Calu3 (cell line): ENCODE data around the gene SLC2A10. TPM values are rescaled to one million over a fixed set of nuclear protein-coding genes. Genes with fewer than 3 reads are reported as not detected.

ENCODE experiments used
- Bru-seq: library from RNA; stranded (reverse); fragments of 400-500 nt; gene quantifications from one replicate; lab custom pipeline; 2021; lab: Mats Ljungman, UMichigan
- BruChase-seq, 2 experiments: library from RNA; stranded (reverse); fragments of 400-500 nt; gene quantifications; one replicate each; lab custom pipeline; 2021; lab: Mats Ljungman, UMichigan
- BruUV-seq: library from RNA; stranded (reverse); fragments of 400-500 nt; replicated peaks from 2 replicates; lab custom pipeline; 2021; lab: Mats Ljungman, UMichigan
- CTCF ChIA-PET: fragments of 300-600 bp; sonication (Branson Sonifier 250); formaldehyde crosslinking; loops from one replicate; lab custom pipeline; 2022; ENCODE audit warnings: antibody characterized with exemption; lab: Charles Lee
- DNase-seq: peaks from one replicate; pipeline ENCODE4 v3.0.0; 2022
- H3K27ac Mint-ChIP-seq: one replicate; pipeline ENCODE4 v1.8.0; 2022; ENCODE audit warnings: mixed read lengths; ENCODE audit not compliant: unreplicated experiment
- H3K27me3 Mint-ChIP-seq: one replicate; pipeline ENCODE4 v1.8.0; 2022; ENCODE audit warnings: mixed read lengths; ENCODE audit not compliant: unreplicated experiment
- H3K36me3 Mint-ChIP-seq: one replicate; pipeline ENCODE4 v1.8.0; 2022; ENCODE audit warnings: mild to moderate bottlenecking, moderate library complexity, mixed read lengths; ENCODE audit not compliant: insufficient read depth, unreplicated experiment
- H3K4me1 Mint-ChIP-seq: one replicate; pipeline ENCODE4 v1.8.0; 2022; ENCODE audit warnings: mild to moderate bottlenecking, low read depth, mixed read lengths; ENCODE audit not compliant: unreplicated experiment
- H3K4me3 Mint-ChIP-seq: one replicate; pipeline ENCODE4 v1.8.0; 2022; ENCODE audit warnings: mild to moderate bottlenecking, low read depth, moderate library complexity, mixed read lengths; ENCODE audit not compliant: unreplicated experiment
- H3K9me3 Mint-ChIP-seq: one replicate; pipeline ENCODE4 v1.8.0; 2022; ENCODE audit warnings: low read depth, mixed read lengths; ENCODE audit not compliant: unreplicated experiment
- CTCF ChIP-seq: fragments of 200-600 bp; IDR thresholded peaks from one replicate; pipeline ENCODE4 v1.8.0; 2022; ENCODE audit warnings: antibody characterized with exemption; ENCODE audit not compliant: unreplicated experiment
- intact Hi-C: fragments of 100-400 bp; cut with micrococcal nuclease; formaldehyde crosslinking; loops from one replicate; pipeline ENCODE4 v1.10.0; 2022; ENCODE audit not compliant: unreplicated experiment
- long read RNA-seq: library from polyadenylated mRNA; stranded (forward); transcript quantifications from one replicate; pipeline ENCODE4 v2.0.0, GENCODE V29; 2022
- total RNA-seq: library from RNA; stranded (reverse); gene quantifications from 2 replicates; pipeline ENCODE4 v1.2.3, GENCODE V29; 2022

The SLC2A10 gene
- 24.0 and 24.9 TPM in 2 replicates for total RNA-seq
- percentile 66 among the genes with signal in this experiment for Bru-seq, nascent RNA
- percentile 83 among the genes with signal in this experiment for BruChase-seq, experiment 1, labeled RNA remaining after a 6-hour chase
- BruChase-seq, experiment 2, labeled RNA remaining after a 2-hour chase, result percentile 81 among the genes with signal in this experiment
- long read RNA-seq, full-length matches to known transcripts, result 22 of 36 reads
- long read RNA-seq, partial matches to known transcripts, result 8 of 36 reads
- long read RNA-seq, other reads (novel, unspliced or antisense), result 6 of 36 reads

GRCh38 chr20:46709459-46710152 lies at the start of gene SLC2A10:
SLC2A10 (plus strand) TSS chr20:46709649; CDS start chr20:46709737, 88 bp downstream.
- Mint-ChIP-seq H3K27ac (peak within 1 kb of the TSS; percentile 60), H3K27me3 (no peaks in the 10 kb centered on the region), H3K9me3 (no peaks in the 10 kb centered on the region), H3K4me3 (peak within 1 kb of the TSS; percentile 85), H3K4me1 (peaks cover 39% of the 10 kb centered on the region), H3K36me3 (peaks cover 26% of the 10 kb centered on the region)
- CTCF ChIA-PET, result no interaction called here
- intact Hi-C loops, result loop anchor here (2.0 kb wide), 1 partner anchor 29 kb away; no protein-coding TSS in a partner anchor
- no peak for TF ChIP-seq CTCF
- no TSS peak for BruUV-seq
- peak; percentile 85 for DNase-seq

- CTCF ChIA-PET, result no interaction called here
- Mint-ChIP-seq H3K4me1 (no peaks in the 10 kb centered on the region), H3K27me3 (peaks cover 29% of the 10 kb centered on the region), H3K36me3 (no peaks in the 10 kb centered on the region), H3K4me3 (no peak overlapping the region), H3K9me3 (peaks cover 8% of the 10 kb centered on the region), H3K27ac (no peak overlapping the region)
- intact Hi-C loops, result no loop called here
- no TSS peak for BruUV-seq
- DNase-seq, result no peak
- TF ChIP-seq CTCF, result no peak
Observed at GRCh38 chr20:46660487-46660886, 49.0 kb upstream of the SLC2A10 start.

- no peaks in the 10 kb centered on the region for H3K4me1 Mint-ChIP-seq
- no peaks in the 10 kb centered on the region for H3K36me3 Mint-ChIP-seq
- intact Hi-C loops, result no loop called here
- no peak overlapping the region for H3K4me3 Mint-ChIP-seq
- peaks cover 29% of the 10 kb centered on the region for H3K27me3 Mint-ChIP-seq
- TF ChIP-seq CTCF, result no peak
- no TSS peak for BruUV-seq
- peaks cover 8% of the 10 kb centered on the region for H3K9me3 Mint-ChIP-seq
- no peak for DNase-seq
- H3K27ac Mint-ChIP-seq, result no peak overlapping the region
- CTCF ChIA-PET, result no interaction called here
Observed at GRCh38 chr20:46661659-46662058, 47.8 kb upstream of the SLC2A10 start.

GRCh38 chr20:46663531-46663930 lies 45.9 kb upstream of the SLC2A10 start:
- no peak for TF ChIP-seq CTCF
- intact Hi-C loops, result no loop called here
- Mint-ChIP-seq H3K36me3 (no peaks in the 10 kb centered on the region), H3K27me3 (peaks cover 29% of the 10 kb centered on the region), H3K9me3 (peaks cover 8% of the 10 kb centered on the region), H3K4me1 (no peaks in the 10 kb centered on the region), H3K4me3 (no peak overlapping the region), H3K27ac (no peak overlapping the region)
- BruUV-seq, result no TSS peak
- CTCF ChIA-PET, result no interaction called here
- no peak for DNase-seq
